ENCODE measurements around the gene HADHA.

The HADHA gene

DNA sequence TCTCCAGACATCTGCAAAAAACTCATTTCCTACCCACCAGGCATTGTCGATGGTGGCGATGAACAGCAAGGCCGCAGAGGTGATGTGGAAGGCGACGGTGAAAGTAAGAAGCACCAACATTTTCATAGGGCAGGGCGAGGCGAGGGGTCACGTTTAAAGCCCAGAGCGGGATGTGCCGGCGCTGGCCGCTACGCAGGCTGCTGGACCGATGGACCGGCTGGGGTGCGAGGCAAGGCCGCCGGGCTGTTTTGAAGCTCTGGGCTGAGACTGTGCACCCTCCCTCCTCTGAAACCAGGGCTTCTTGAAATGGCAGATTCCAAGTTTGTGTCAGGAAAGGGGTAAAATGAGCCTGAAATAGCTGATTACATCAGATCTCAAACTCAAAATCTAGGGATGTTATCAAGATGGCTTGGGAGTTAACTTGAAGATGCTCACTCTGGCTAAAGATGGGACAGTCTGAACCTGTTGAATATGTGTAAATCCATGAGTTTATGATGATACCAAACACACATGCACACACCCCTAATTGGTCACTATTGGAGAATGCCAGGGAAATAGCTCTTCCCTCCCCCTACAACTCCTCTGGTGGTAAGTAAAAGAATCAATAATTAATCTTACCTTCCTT is 103.2 kb downstream of the HADHA start:
- no peak for DNase-seq (ENCODE audit: low spot score)
- ChIA-PET POLR2A (ENCODE audit: low non-redundant PET) (no interaction called here), CTCF (interaction anchor here (0.6 to 0.7 kb wide), 2 partner anchors 17 to 160 kb away, joined by 3 read pairs; no protein-coding TSS in a partner anchor)
- H3K27ac ChIP-seq, result no peak overlapping the region
- TF ChIP-seq, protein P1, sequence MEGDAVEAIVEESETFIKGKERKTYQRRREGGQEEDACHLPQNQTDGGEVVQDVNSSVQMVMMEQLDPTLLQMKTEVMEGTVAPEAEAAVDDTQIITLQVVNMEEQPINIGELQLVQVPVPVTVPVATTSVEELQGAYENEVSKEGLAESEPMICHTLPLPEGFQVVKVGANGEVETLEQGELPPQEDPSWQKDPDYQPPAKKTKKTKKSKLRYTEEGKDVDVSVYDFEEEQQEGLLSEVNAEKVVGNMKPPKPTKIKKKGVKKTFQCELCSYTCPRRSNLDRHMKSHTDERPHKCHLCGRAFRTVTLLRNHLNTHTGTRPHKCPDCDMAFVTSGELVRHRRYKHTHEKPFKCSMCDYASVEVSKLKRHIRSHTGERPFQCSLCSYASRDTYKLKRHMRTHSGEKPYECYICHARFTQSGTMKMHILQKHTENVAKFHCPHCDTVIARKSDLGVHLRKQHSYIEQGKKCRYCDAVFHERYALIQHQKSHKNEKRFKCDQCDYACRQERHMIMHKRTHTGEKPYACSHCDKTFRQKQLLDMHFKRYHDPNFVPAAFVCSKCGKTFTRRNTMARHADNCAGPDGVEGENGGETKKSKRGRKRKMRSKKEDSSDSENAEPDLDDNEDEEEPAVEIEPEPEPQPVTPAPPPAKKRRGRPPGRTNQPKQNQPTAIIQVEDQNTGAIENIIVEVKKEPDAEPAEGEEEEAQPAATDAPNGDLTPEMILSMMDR (conservative IDR thresholded peaks at IDR 0.05; ENCODE audit: low read depth), result no peak
